Keratinocyte (primary cell): ENCODE data around the gene ZFAND6. TPM values are rescaled to one million over a fixed set of nuclear protein-coding genes. Genes with fewer than 3 reads are reported as not detected.

Experiments
- DNase-seq: peaks from one replicate; pipeline ENCODE4 v3.0.0-alpha.2; 2011; ENCODE audit warnings: low read depth, missing footprints, low spot score
- FAIRE-seq: peaks from 2 replicates; lab custom pipeline; 2011; peaks lifted over from hg19 to GRCh38; lab: Jason Lieb, UNC
- H2AFZ ChIP-seq: 2 replicates; pipeline ENCODE4 v1.6.0; 2012; ENCODE audit warnings: low read length, control low read depth, inconsistent platforms; ENCODE audit not compliant: control insufficient read depth
- H3K27ac ChIP-seq: 2 replicates; pipeline ENCODE4 v1.5.1; 2011; ENCODE audit warnings: low read length; ENCODE audit not compliant: control insufficient read depth, insufficient read depth
- H3K27me3 ChIP-seq: 3 replicates; pipeline ENCODE4 v1.6.0; 2011; ENCODE audit warnings: low read length; ENCODE audit not compliant: control insufficient read depth, insufficient read depth; ENCODE audit errors: extremely low read depth
- H3K36me3 ChIP-seq, 2 experiments: 2 replicates in 1 of 2; 3 replicates in 1 of 2; pipeline ENCODE4 v1.5.1; 2011; ENCODE audit warnings: low read length in 2 of 2, mild to moderate bottlenecking in 1 of 2; ENCODE audit not compliant: control insufficient read depth in 2 of 2, insufficient read depth in 2 of 2; ENCODE audit errors: extremely low read depth in 1 of 2
- H3K4me1 ChIP-seq: 3 replicates; pipeline ENCODE4 v1.5.1; 2011; ENCODE audit warnings: low read length; ENCODE audit not compliant: control insufficient read depth, insufficient read depth; ENCODE audit errors: extremely low read depth
- H3K4me2 ChIP-seq: 3 replicates; pipeline ENCODE4 v1.6.0; 2011; ENCODE audit warnings: low read depth, low read length; ENCODE audit not compliant: control insufficient read depth, insufficient read depth; ENCODE audit errors: extremely low read depth
- H3K4me3 ChIP-seq, 3 experiments: fragments of 200-600 bp in 1 of 3; sonication (generic) in 1 of 3; 2 replicates in 2 of 3; 3 replicates in 1 of 3; pipeline ENCODE4 v1.5.1; 2011 to 2016; ENCODE audit warnings: low read length in 3 of 3, mild to moderate bottlenecking in 3 of 3, control low read depth in 2 of 3, inconsistent platforms in 1 of 3, low read depth in 1 of 3, mixed read lengths in 1 of 3, mixed run types in 1 of 3, moderate library complexity in 1 of 3; ENCODE audit not compliant: control insufficient read depth in 2 of 3, insufficient read depth in 2 of 3; ENCODE audit errors: extremely low read depth in 1 of 3
- H3K79me2 ChIP-seq: 2 replicates; pipeline ENCODE4 v1.6.0; 2012; ENCODE audit warnings: low read length; ENCODE audit not compliant: control insufficient read depth, insufficient read depth
- H3K9ac ChIP-seq: 3 replicates; pipeline ENCODE4 v1.6.0; 2011; ENCODE audit warnings: low read length; ENCODE audit not compliant: control insufficient read depth, insufficient read depth; ENCODE audit errors: extremely low read depth
- H3K9me1 ChIP-seq: 3 replicates; pipeline ENCODE4 v1.6.0; 2011; ENCODE audit warnings: low read length; ENCODE audit not compliant: control insufficient read depth, insufficient read depth; ENCODE audit errors: extremely low read depth
- H3K9me3 ChIP-seq: 2 replicates; pipeline ENCODE4 v1.5.1; 2012; ENCODE audit warnings: low read depth, low read length; ENCODE audit not compliant: control insufficient read depth
- H4K20me1 ChIP-seq: 3 replicates; pipeline ENCODE4 v1.6.0; 2011; ENCODE audit warnings: low read length; ENCODE audit not compliant: control insufficient read depth, insufficient read depth; ENCODE audit errors: extremely low read depth
- EZH2 ChIP-seq: IDR thresholded peaks from one replicate; pipeline ENCODE4 v1.6.1; 2012; ENCODE audit warnings: inconsistent platforms, mild to moderate bottlenecking, low read length, moderate library complexity
- dilution Hi-C: fragments of 300-500 bp; cut with MboI; formaldehyde crosslinking; loops from one replicate; pipeline ENCODE4 v1.7.0; 2020; ENCODE audit warnings: low sequenced_read_pairs; ENCODE audit not compliant: extremely low pct_ligation_motif_present
- polyA plus RNA-seq, 5 experiments: library from polyadenylated mRNA; depleted of rRNA in 3 of 5; stranded (reverse) in 3 of 5; stranded (forward) in 1 of 5; unstranded in 1 of 5; fragments of >200 nt; gene quantifications; 1 replicate in 1 of 5; 2 replicates in 3 of 5; 3 replicates in 1 of 5; pipeline versions ENCODE4 v1.2.1 to v1.2.3, GENCODE V29; 2011 to 2012; ENCODE audit warnings: missing spikeins in 2 of 5, low read depth in 1 of 5, low replicate concordance in 1 of 5
- TF ChIP-seq, protein P1 (sequence below), 3 experiments: IDR thresholded peaks in 1 of 3; conservative IDR thresholded peaks in 1 of 3; optimal IDR thresholded peaks in 1 of 3; 2 replicates in 2 of 3; 3 replicates in 1 of 3; pipeline versions ENCODE3 to v1.5.1; 2011; ENCODE audit warnings: low read length in 3 of 3, mild to moderate bottlenecking in 3 of 3, moderate library complexity in 2 of 3, control low read depth in 1 of 3, inconsistent platforms in 1 of 3; ENCODE audit not compliant: insufficient read depth in 2 of 3; ENCODE audit errors: extremely low read depth in 1 of 3

ZFAND6 gene
- polyA plus RNA-seq, 1 donor (not counting 4 experiments of a cell fraction or from before 2014, with no cell fraction given) = 142 TPM

DNA sequence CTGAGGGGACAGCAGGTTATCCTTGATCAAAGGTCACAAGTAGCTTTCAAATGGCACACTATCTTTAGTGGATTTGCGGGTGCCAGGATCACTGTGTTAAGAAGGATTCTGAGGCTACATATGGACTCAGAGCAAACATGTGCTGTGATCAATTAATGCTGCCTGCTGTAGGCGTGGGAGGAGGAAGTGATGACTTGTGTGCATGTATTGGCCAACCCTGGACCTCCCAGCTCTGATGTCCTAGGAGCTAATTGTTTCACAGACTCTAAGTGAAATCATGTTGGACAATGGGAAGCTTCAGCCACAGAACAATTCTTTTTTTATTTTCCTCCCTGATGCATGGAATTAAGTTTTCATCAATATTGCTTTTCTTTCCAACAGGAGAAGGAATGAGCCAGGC, 117.7 kb downstream of the ZFAND6 start:
- H3K4me1 ChIP-seq = peaks cover 12% of the 10 kb centered on the region
- no peaks in the 10 kb centered on the region for H3K9me3 ChIP-seq
- no peak overlapping the region for H3K4me2 ChIP-seq
- TF ChIP-seq, protein P1, sequence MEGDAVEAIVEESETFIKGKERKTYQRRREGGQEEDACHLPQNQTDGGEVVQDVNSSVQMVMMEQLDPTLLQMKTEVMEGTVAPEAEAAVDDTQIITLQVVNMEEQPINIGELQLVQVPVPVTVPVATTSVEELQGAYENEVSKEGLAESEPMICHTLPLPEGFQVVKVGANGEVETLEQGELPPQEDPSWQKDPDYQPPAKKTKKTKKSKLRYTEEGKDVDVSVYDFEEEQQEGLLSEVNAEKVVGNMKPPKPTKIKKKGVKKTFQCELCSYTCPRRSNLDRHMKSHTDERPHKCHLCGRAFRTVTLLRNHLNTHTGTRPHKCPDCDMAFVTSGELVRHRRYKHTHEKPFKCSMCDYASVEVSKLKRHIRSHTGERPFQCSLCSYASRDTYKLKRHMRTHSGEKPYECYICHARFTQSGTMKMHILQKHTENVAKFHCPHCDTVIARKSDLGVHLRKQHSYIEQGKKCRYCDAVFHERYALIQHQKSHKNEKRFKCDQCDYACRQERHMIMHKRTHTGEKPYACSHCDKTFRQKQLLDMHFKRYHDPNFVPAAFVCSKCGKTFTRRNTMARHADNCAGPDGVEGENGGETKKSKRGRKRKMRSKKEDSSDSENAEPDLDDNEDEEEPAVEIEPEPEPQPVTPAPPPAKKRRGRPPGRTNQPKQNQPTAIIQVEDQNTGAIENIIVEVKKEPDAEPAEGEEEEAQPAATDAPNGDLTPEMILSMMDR (optimal IDR thresholded peaks at IDR 0.05 in 1 of 3, IDR thresholded peaks at IDR 0.05 in 1 of 3, conservative IDR thresholded peaks at IDR 0.05 in 1 of 3; ENCODE audit: extremely low read depth in 1 of 3, insufficient read depth in 2 of 3, low read length in 3 of 3) = no peak
- no peak for TF ChIP-seq EZH2
- H3K9ac ChIP-seq = no peak overlapping the region
- H4K20me1 ChIP-seq = no peaks in the 10 kb centered on the region
- DNase-seq (no peak), FAIRE-seq (peak; percentile 34)
- no peaks in the 10 kb centered on the region for H3K27me3 ChIP-seq
- no peaks in the 10 kb centered on the region for H3K9me1 ChIP-seq
- dilution Hi-C loops = no loop called here
- peaks cover 16 to 29% of the 10 kb centered on the region in 2 experiments for H3K36me3 ChIP-seq
- H3K27ac ChIP-seq = no peak overlapping the region
- no peaks in the 10 kb centered on the region for H3K79me2 ChIP-seq
- H3K4me3 ChIP-seq = no peak overlapping the region
- no peak overlapping the region for H2AFZ ChIP-seq

- no peak overlapping the region for H2AFZ ChIP-seq
- no peak for DNase-seq
- H3K4me2 ChIP-seq = peak overlapping the region; percentile 38
- TF ChIP-seq, protein P1 (optimal IDR thresholded peaks at IDR 0.05 in 1 of 3, IDR thresholded peaks at IDR 0.05 in 1 of 3, conservative IDR thresholded peaks at IDR 0.05 in 1 of 3; ENCODE audit: extremely low read depth in 1 of 3, insufficient read depth in 2 of 3, low read length in 3 of 3) = no peak
- no peak for TF ChIP-seq EZH2
- no peaks in the 10 kb centered on the region for H3K27me3 ChIP-seq
- H3K36me3 ChIP-seq = peaks cover 16 to 29% of the 10 kb centered on the region in 2 experiments
- no peaks in the 10 kb centered on the region for H3K9me1 ChIP-seq
- peak overlapping the region in 1 of 3 experiments; percentile 38 for H3K4me3 ChIP-seq
- no peaks in the 10 kb centered on the region for H4K20me1 ChIP-seq
- FAIRE-seq = peak; percentile 84
- dilution Hi-C loops = no loop called here
- H3K4me1 ChIP-seq = peaks cover 12% of the 10 kb centered on the region
- no peaks in the 10 kb centered on the region for H3K79me2 ChIP-seq
- no peaks in the 10 kb centered on the region for H3K9me3 ChIP-seq
- no peak overlapping the region for H3K9ac ChIP-seq
- peak overlapping the region; percentile 28 for H3K27ac ChIP-seq
Measured at GRCh38 chr15:80179025-80179759, 119.7 kb downstream of the ZFAND6 start.
